HL-60/S4 treated with retinoic acid at 250 ng/mL for 4 days and 3 days (cell line): Measurements from ENCODE around the gene NPFFR1.

Experiments
- in situ Hi-C: fragments of 300-500 bp; cut with MboI; formaldehyde crosslinking; loops from 2 replicates; pipeline ENCODE4 v1.7.0; 2022; ENCODE audit warnings: low sequenced_read_pairs

NPFFR1 gene

DNA sequence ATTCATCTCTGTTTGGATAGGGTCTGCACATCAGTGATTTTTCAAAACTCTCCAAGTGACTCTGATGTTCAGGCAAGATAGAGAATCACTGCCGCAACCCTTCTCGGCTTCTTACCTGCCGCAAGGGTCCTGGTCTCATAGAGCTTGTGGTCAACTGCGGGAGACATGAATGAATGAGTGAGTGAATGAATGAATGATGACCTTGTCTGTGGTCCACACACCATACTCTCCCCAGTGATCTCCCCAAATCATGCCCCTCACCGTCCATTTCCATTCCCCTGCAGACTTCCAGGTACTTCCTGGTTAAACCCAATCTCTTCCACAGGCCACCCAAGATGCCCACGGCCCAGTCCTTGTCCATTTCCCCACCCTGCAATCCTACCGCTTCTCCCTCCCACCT is 5.9 kb upstream of the NPFFR1 start:
- in situ Hi-C loops: no loop called here

GRCh38 chr10:70286616-70287015 is 2.8 kb upstream of the NPFFR1 start:
- in situ Hi-C loops: no loop called here

GRCh38 chr10:70285476-70285831 is 1.6 kb upstream of the NPFFR1 start:
- in situ Hi-C loops: no loop called here

- in situ Hi-C loops: no loop called here
Measured at GRCh38 chr10:70284542-70285475, 1.0 kb upstream of the NPFFR1 start.

DNA sequence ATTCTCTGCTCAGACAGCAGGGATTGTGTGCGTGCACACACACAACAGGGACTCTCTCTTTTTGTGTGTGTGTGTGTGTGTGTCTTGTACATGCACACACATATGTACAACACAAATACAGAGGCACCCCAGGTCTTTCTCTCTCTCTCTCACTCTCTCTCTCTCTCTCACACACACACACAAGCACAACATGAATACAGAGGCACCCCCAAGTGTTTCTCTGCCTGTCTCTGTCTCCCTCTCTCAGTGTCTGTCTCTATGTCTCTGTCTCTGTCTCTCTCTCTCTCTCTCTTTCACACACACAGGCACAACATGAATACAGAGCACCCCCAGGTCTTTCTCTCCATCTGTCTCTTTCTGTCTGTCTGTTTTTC is 746 bp downstream of the NPFFR1 start:
- in situ Hi-C loops: no loop called here

DNA sequence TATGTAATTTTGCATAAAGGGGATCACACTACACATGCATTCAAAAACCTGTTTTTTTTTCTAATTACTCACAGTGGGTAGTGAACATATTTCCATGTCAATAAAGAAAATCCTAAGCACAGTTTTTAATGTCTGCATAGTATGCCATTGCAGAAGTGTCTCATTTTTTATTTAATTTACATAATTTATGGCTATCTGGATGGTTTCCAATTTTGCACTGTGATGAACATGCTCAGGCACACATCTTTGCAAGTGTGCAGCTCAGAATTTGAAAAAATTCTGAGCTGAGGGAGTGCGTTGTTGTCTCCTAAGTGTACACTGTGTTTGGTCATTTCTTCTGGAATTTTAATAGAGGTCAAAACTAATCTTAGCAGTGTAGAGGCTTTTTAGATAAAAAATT is 2.2 kb downstream of the NPFFR1 start:
- in situ Hi-C loops: no loop called here

- in situ Hi-C loops: no loop called here
Measured at GRCh38 chr10:70280099-70280498, 3.7 kb downstream of the NPFFR1 start.

DNA sequence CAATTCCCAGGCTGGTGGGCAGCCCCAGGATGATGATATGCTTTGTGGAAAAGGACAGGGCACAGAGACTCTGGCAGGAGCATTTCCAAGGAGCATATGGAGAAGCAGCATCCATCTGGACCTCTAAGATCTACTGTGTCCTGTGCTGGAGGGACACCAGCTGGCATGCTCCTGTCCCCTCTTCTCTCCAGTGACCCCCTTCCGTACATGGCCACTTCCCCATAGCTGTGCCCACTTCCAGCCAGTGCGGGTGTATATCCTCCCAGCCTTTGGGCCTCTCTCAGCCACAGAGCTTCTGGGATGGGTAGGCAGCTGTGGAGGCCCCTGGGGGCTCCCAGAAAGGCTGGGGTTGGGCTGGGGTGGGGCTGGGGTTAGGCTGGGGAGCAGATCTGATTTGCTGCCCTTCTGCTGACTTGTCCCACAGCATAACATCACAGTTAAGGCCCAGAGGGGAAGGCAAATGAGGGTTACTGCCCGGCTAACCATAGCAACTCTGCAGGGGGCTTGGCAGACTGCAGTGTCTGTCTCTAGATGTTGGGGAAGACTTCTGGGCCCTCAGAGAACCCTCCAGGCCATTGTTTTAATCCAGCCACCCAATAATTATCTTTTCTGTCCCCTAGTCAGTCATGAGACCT is 6.3 kb downstream of the NPFFR1 start:
- in situ Hi-C loops: no loop called here

DNA sequence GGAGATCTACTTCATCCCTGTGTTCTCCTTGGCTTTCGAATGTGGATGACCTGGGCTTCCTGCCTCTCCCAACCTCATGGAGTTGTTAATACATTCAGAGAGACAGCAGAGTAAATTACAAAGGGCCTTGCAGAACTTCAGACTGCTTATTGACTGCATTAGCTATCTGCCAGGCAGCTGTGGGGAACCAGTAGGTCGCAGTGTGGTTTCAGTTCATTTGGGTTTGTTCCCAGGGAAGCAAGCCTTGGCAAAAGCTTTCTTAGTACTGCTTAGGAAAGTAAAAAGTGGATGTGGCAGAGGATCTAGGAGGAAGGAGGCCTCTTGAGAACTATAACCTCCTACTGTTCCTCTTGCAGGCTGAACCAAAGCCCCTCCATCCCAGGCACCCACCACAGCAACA is 9.2 kb downstream of the NPFFR1 start:
- in situ Hi-C loops: no loop called here

- in situ Hi-C loops: no loop called here
Measured at GRCh38 chr10:70272925-70273316, 10.9 kb downstream of the NPFFR1 start.

- in situ Hi-C loops: no loop called here
Measured at GRCh38 chr10:70271996-70272924, 11.5 kb downstream of the NPFFR1 start.

DNA sequence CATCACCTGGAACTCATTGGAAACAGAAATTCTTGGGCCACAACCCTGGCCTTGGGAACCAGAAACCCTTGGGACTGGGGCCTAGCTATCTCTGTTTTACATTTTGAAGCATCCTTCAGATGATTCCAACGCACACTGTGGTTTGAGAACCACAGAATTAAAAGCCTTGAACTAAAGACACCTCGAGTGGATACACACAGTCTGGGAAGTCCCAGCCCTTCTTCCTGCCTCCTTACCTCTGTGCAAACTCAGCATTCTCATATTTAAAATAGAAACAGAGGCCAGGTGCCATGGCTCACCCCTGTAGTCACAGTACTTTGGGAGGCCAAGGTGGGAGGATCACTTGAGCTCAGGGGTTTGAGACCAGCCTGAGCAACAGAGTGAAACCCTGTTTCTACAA is 12.9 kb downstream of the NPFFR1 start:
- in situ Hi-C loops: no loop called here

DNA sequence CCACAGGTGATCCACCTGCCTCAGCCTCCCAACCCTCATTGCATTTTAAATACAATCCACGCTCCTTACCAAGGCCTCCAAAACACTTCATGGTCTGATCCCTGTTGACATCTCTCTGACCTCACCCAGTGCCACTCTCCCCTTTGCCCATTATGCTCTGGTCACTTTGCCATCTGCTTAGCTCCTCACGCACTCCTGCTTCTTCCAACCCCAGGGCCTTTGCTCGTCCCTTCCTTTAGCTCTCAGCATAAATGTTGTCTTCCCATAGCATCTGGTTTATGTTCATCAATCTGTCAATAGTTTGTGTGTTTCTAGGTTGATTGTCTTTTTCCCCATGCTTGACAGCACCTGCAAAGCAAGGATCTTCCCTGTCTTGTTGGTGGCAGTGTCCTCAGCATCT is 14.1 kb downstream of the NPFFR1 start:
- in situ Hi-C loops: no loop called here

DNA sequence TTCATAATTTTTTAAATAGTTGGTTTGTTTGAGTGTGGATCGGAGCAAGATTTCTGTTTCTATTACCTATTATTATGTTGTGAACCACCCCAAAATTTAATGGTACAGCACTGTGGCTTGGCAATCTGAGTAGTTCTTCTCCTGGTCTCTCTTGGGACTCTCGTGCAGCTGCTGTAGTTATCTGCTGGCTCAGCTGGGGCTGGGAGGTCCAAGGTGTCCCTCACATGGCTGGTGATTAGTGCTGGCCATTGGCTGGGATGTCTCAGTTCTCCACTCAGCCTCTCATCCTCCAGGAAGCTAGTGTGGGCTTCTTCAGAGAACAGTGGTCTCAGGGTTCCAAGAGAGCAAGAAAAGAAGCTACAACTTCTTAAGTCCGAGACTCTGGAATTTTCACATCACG is 15.4 kb downstream of the NPFFR1 start:
- in situ Hi-C loops: no loop called here

DNA sequence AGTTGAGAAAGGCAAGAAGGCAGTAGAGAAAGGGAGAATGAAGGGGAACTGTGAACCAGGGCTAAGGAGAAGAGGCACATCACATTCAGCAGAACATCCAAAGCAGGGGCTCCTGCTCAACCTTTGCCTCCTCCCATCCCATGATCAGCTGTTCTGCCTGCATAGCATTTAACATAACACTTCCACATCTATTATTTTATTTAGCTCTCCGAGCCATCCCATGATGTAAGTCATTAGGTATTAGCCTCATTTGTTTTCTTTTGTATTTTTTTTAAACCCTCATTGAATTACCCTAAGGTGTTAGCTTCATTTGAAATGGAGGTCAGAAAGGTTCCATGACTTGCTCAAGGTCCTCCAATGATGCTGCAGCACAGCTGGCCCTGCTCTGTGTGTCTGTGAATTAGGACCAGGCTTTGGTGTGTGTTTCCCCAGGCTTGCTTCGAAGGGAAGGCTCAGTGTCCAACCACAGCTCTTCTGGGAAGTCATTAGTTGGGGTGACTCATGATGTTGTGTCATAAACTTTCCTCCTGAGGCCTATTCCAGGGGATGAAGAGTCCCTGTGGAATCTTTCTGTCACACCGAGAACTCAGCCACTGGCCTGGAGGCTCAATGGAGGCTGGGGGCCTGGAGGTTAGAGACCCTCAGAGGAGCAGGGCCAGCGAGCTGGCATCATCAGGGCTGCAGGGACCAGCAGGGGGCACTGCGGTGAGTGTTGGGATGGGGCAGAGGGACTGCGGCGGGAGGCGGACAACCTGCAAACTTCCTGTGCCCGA is 16.5 kb downstream of the NPFFR1 start:
- in situ Hi-C loops: no loop called here

- in situ Hi-C loops: no loop called here
Measured at GRCh38 chr10:70266701-70267100, 17.1 kb downstream of the NPFFR1 start.

DNA sequence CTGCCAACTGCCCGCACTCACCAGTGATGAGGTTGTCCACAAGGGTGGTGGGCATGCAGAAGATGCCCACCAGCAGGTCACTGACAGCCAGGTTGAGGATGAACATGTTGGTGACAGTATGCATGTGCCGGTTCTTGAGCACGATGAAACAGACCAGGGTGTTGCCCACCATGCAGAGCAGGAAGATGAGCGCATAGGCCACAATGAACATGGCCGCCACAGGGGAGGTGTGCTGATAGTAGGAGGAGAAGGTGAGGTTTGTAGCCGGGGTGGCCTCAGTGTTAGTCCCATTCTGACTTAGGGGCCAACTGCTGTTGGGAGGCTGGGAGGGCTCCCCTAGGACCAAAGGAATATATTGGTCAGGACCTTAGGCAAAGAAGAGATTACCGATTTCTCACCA is 17.7 kb downstream of the NPFFR1 start:
- in situ Hi-C loops: no loop called here

DNA sequence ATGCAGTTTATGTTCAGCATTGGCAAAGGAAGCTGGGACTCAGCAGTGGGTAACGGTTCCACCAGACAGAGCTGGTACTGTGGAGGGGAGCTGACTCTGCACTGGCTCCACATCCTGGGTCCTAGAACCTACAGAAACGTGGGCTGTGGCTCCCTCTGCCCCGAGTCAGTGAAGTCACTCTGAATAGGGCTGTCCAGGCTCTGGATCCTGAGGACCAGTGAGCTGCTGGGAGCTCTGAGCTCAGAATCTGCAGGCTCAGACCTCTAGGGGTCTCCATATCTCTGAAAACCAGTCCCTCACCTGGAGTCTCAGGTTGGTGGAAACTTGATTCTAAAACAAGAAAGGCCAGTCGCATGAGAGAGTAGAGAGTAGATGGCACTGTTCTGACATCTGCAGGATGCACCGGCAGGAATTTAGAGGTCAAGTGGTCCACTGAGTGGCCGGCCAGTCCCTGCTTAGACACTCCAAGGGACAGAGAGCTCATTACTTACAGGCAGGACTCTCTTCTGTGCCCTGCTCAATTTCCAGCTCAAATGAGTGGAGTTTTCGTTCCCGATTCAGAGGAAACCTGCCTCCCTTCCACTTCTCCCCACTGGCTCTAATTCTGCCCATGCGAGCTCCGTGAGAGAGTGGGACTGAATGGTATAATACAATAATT is 18.6 kb downstream of the NPFFR1 start:
- in situ Hi-C loops: no loop called here

DNA sequence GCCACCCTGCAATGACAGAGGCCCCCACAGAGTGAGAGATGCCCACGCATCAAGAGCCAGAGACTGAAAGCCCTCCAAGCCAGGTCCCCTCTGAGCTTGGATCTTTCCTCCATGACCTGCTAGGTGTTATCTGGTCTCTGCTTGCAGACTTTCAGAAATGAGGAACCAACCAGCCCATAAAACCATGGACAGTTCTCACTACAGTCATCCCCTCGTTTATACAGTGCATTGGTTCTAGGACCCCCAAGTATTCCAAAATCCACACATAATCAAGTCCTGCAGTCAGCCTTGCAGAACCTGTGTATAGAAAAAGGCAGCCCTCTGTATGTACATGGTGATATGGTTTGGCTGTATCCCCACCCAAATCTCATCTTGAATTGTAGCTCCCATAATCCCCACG is 23.1 kb downstream of the NPFFR1 start:
- in situ Hi-C loops: no loop called here

- in situ Hi-C loops: no loop called here
Measured at GRCh38 chr10:70260259-70260658, 23.5 kb downstream of the NPFFR1 start.
